ENCODE results near the gene C10orf105.

The C10orf105 gene

DNA sequence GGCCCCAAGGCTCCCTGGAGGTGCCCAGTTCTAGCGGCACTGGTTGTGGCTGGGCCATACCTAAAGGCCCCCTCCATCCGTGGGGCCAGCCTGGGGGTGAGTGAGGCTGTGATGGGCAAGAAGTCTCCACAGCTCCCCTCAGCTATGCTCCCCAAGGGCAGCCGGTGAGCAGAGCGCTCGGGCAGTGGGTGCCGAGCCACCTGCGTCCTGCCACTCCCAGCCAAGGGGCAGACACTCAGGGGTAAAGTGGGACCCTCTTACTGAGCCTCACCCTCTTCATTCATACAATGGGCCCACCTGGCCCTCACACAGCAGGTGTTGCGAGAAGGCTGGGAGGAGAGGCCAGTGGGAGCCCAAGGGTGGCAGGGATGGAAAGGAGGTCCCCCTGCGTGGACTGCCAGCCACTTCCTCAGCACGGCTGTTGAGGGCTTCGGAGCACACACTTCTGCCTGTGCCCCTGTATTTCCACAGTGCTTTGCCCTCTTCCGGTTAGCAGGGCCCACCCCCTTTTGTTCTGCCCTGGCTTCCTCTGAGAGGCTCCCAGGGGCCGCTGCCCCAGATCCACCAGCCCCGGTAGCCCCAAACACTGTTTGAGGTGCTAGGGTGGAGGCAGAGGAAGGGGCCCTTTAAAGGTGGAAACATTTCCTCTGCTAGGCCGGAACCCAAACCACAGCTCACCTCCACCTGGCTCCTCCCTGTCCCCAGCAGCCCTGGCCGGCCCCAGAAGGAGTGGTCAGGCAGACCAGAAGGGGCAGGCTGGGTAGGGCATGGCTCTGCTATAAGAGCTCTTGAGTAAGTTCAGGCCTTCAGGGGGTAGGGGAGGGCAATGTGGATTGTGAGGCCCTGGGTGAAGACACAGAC, 16.4 kb upstream of the C10orf105 start:
- no peak for DNase-seq (ENCODE audit: low read depth, low spot score)
- no peak overlapping the region for H3K4me3 ChIP-seq
- no peak for TF ChIP-seq POLR2AphosphoS5 (IDR thresholded peaks at IDR 0.05; ENCODE audit: borderline replicate concordance, low read depth, low read length)
- no peak for TF ChIP-seq FOXP2 (optimal IDR thresholded peaks at IDR 0.05; ENCODE audit: control extremely low read depth, extremely low read length, insufficient read depth)
- TF ChIP-seq EZH2 (IDR thresholded peaks at IDR 0.05): no peak
- no peaks in the 10 kb centered on the region for H3K9me3 ChIP-seq (ENCODE audit: low read depth, low read length)
- no peak overlapping the region for H3K9ac ChIP-seq (ENCODE audit: insufficient read length)
- no peaks in the 10 kb centered on the region for H3K36me3 ChIP-seq (ENCODE audit: insufficient read depth, low read length)
- H3K27ac ChIP-seq: no peak overlapping the region

DNA sequence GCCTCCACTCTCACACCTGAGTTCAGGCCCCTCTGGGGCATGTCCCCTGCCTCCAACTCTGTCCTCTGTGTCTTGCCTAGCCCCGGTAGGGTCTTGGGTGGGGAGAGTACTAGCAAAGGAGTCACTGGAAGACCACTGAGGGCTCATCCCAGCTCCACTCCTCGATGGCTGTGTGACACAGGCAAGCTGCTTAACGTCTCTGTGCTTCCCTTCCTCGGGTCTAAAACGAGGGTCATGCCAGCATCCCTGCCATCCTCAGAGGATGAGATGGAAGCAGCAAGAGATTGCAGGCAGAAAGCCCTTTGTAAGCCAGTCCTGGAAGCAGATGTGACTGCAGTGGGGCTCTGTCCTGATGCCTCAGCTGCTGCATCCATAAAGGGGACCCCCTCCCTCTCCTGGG, 15.2 kb upstream of the C10orf105 start:
- H3K27ac ChIP-seq: no peak overlapping the region
- H3K4me3 ChIP-seq: no peak overlapping the region
- H3K9me3 ChIP-seq (ENCODE audit: low read depth, low read length): no peaks in the 10 kb centered on the region
- no peaks in the 10 kb centered on the region for H3K36me3 ChIP-seq (ENCODE audit: insufficient read depth, low read length)
- TF ChIP-seq EZH2 (IDR thresholded peaks at IDR 0.05) (no peak), FOXP2 (optimal IDR thresholded peaks at IDR 0.05; ENCODE audit: control extremely low read depth, extremely low read length, insufficient read depth) (no peak), POLR2AphosphoS5 (IDR thresholded peaks at IDR 0.05; ENCODE audit: borderline replicate concordance, low read depth, low read length) (no peak)
- H3K9ac ChIP-seq (ENCODE audit: insufficient read length): no peak overlapping the region
- DNase-seq (ENCODE audit: low read depth, low spot score): no peak

DNA sequence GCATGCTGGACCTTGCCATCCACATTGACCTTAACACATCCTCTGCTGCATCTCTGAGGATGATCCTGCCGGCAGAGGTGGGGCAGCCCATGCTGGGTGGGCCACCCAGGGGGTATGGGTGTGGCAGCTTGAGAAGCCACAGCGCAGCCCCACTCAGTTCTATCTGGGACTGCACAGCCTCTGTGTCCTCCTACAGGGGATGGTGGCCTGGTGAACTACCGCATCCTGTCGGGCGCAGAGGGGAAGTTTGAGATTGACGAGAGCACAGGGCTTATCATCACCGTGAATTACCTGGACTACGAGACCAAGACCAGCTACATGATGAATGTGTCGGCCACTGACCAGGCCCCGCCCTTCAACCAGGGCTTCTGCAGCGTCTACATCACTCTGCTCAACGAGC, 12.2 kb upstream of the C10orf105 start:
- H3K27ac ChIP-seq: no peak overlapping the region
- no peak overlapping the region for H3K9ac ChIP-seq (ENCODE audit: insufficient read length)
- H3K9me3 ChIP-seq (ENCODE audit: low read depth, low read length): no peaks in the 10 kb centered on the region
- TF ChIP-seq EZH2 (IDR thresholded peaks at IDR 0.05) (no peak), POLR2AphosphoS5 (IDR thresholded peaks at IDR 0.05; ENCODE audit: borderline replicate concordance, low read depth, low read length) (no peak), FOXP2 (optimal IDR thresholded peaks at IDR 0.05; ENCODE audit: control extremely low read depth, extremely low read length, insufficient read depth) (no peak)
- H3K4me3 ChIP-seq: no peak overlapping the region
- H3K36me3 ChIP-seq (ENCODE audit: insufficient read depth, low read length): no peaks in the 10 kb centered on the region
- DNase-seq (ENCODE audit: low read depth, low spot score): no peak

DNA sequence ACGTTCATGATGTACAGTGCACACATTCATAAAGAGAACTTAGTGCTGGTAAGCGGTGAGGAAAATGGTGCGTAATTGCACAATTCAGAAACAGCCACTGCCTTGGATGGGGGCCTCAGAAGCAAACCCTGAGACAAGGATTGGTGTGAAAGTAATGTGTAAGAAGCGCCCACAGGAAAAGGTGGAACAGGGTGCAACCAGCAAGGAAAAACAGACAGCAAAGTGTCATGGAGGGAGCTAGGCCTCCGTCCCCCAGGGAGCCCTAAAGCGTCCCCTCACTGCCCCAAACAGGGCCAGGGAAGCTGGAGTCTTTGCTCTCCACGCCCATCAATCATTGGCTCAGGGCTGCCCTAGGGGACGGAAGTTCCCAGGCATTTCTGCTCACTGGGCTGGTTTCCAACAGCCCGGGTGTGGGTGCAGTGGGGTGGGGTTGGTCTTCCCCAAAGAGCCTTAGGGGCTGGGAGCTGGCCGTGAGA, 9.6 kb upstream of the C10orf105 start:
- no peak for TF ChIP-seq EZH2 (IDR thresholded peaks at IDR 0.05)
- no peak for TF ChIP-seq POLR2AphosphoS5 (IDR thresholded peaks at IDR 0.05; ENCODE audit: borderline replicate concordance, low read depth, low read length)
- TF ChIP-seq FOXP2 (optimal IDR thresholded peaks at IDR 0.05; ENCODE audit: control extremely low read depth, extremely low read length, insufficient read depth): no peak
- Histone ChIP-seq H3K9me3 (ENCODE audit: low read depth, low read length) (no peaks in the 10 kb centered on the region), H3K4me3 (no peak overlapping the region), H3K9ac (ENCODE audit: insufficient read length) (no peak overlapping the region), H3K36me3 (ENCODE audit: insufficient read depth, low read length) (no peaks in the 10 kb centered on the region), H3K27ac (no peak overlapping the region)
- no peak for DNase-seq (ENCODE audit: low read depth, low spot score)

DNA sequence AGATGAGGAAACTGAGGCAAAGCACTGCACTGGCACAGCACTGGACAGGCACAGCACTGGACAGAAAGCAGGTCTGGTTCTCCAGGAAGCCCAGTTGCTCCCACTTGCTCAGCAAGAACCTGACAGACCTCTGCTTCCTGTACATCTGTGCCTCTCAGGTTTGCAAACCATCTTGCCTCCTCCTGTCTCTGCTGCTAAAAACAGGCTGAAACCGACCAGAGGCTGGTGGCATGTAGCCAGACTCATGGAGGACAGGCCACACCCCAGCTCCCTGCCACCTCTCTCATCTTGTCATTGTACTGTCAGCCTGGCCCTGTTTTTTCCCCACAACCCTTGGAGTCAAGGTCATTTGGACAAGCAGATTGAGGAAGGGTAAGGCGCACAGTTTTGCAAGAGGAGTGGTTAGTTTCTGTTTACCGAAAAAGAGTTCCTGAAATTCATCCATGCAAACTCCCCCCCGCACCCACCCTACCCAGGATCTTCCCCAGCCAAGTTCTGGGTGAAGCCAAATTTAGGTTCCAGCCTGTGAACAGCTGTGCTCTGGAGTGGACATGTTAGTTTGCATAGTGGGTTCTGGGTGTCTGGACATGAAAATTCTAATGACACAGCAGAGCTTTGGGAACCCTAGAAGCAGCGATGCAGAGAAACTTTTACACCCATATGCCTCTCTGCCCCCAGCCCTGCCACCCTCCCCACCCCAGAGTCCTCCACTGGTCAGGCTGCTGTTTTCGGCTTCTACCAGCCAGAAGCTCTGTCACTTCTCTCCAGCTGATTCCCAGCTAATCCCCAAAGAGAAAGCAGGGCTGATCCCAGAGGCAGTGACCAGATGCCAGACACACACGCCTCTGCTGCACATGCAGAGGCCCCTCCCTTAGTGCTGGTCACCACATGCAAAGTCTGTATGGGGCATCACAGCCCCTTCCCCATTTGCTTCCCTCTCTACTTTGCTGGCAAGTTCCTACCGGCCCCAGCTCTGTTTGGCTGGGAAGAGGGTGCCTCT, 8.5 kb upstream of the C10orf105 start:
- Histone ChIP-seq H3K9ac (ENCODE audit: insufficient read length) (no peak overlapping the region), H3K9me3 (ENCODE audit: low read depth, low read length) (no peaks in the 10 kb centered on the region), H3K27ac (no peak overlapping the region), H3K4me3 (no peak overlapping the region), H3K36me3 (ENCODE audit: insufficient read depth, low read length) (no peaks in the 10 kb centered on the region)
- TF ChIP-seq FOXP2 (optimal IDR thresholded peaks at IDR 0.05; ENCODE audit: control extremely low read depth, extremely low read length, insufficient read depth): no peak
- no peak for TF ChIP-seq POLR2AphosphoS5 (IDR thresholded peaks at IDR 0.05; ENCODE audit: borderline replicate concordance, low read depth, low read length)
- no peak for TF ChIP-seq EZH2 (IDR thresholded peaks at IDR 0.05)
- DNase-seq (ENCODE audit: low read depth, low spot score): no peak

DNA sequence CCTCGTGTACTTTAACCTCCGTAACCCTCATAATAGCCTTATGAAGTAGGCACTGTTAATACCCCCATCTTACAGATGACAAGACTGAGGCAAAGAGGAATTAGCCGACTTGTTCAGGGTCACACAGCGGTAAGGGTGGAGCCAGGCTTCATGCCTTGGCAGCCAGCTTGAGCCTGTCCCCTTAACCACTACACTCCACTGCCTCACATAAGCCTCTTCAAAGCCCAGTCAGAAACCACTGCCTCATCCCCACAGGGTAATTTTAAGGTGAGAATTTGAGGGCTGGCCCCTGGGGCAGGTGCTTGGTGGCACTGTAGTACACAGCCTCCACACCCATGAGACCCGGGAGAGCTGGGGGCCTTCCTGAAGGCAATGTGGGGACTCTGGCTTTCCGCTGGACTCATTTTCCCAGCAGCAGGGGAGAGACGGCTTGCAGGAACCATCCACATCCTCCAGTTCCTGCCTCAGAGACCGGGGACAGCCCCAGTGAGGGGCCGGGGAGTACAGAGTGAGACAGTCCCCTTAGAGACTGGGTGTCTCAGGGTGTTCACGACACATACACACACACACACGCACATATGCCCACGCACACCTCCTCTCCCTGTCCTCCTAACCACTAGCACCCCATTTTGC, 7.6 kb upstream of the C10orf105 start:
- TF ChIP-seq FOXP2 (optimal IDR thresholded peaks at IDR 0.05; ENCODE audit: control extremely low read depth, extremely low read length, insufficient read depth) (no peak), EZH2 (IDR thresholded peaks at IDR 0.05) (no peak), POLR2AphosphoS5 (IDR thresholded peaks at IDR 0.05; ENCODE audit: borderline replicate concordance, low read depth, low read length) (no peak)
- Histone ChIP-seq H3K9me3 (ENCODE audit: low read depth, low read length) (no peaks in the 10 kb centered on the region), H3K4me3 (no peak overlapping the region), H3K9ac (ENCODE audit: insufficient read length) (no peak overlapping the region), H3K36me3 (ENCODE audit: insufficient read depth, low read length) (no peaks in the 10 kb centered on the region), H3K27ac (no peak overlapping the region)
- no peak for DNase-seq (ENCODE audit: low read depth, low spot score)

DNA sequence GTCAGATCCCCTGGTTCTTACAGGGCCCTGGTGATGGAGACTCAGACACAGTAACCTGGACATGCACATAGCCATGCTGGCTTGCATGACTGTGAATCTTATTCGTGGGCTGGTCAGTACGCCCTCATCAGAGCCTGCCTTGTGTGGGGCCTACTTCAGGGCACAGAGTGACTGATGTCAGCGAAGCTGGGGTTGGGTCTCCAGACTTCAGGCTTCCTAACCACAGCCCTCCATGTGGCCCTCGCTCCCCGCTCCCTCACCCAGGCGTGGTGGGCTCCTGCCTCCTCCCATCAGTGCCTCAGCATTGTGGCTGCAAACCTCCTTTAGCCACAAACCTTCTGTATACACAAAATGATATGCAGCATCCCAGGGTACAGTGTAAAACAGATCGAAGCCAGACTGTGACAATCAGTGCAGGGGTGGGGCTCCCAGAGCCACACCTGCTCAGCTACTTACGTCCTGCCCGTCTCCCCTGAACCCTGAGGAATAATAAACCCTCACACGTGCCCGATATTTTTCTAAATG, 7.1 kb upstream of the C10orf105 start:
- Histone ChIP-seq H3K9ac (ENCODE audit: insufficient read length) (no peak overlapping the region), H3K4me3 (no peak overlapping the region), H3K36me3 (ENCODE audit: insufficient read depth, low read length) (no peaks in the 10 kb centered on the region), H3K9me3 (ENCODE audit: low read depth, low read length) (no peaks in the 10 kb centered on the region), H3K27ac (no peak overlapping the region)
- no peak for DNase-seq (ENCODE audit: low read depth, low spot score)
- TF ChIP-seq POLR2AphosphoS5 (IDR thresholded peaks at IDR 0.05; ENCODE audit: borderline replicate concordance, low read depth, low read length): no peak
- TF ChIP-seq FOXP2 (optimal IDR thresholded peaks at IDR 0.05; ENCODE audit: control extremely low read depth, extremely low read length, insufficient read depth): no peak
- TF ChIP-seq EZH2 (IDR thresholded peaks at IDR 0.05): no peak

Data from SK-N-MC (cell line).